GM13976 (cell line): Measurements from ENCODE around the gene MAOB.

Experiments used
- DNase-seq: peaks from one replicate; pipeline ENCODE4 v3.0.0; 2012; ENCODE audit warnings: low spot score
- CTCF ChIP-seq: IDR thresholded peaks from 2 replicates; pipeline ENCODE4 v1.5.1; 2012; ENCODE audit warnings: borderline replicate concordance, mild to moderate bottlenecking; ENCODE audit not compliant: insufficient read depth; ENCODE audit errors: extremely low read depth, missing control alignments, control extremely low read depth
- in situ Hi-C: fragments of 300-500 bp; cut with MboI; formaldehyde crosslinking; loops from one replicate; pipeline ENCODE4 v1.12.0; 2022; ENCODE audit warnings: low sequenced_read_pairs, mixed read lengths, inconsistent platforms; ENCODE audit not compliant: unreplicated experiment

The MAOB gene

DNA sequence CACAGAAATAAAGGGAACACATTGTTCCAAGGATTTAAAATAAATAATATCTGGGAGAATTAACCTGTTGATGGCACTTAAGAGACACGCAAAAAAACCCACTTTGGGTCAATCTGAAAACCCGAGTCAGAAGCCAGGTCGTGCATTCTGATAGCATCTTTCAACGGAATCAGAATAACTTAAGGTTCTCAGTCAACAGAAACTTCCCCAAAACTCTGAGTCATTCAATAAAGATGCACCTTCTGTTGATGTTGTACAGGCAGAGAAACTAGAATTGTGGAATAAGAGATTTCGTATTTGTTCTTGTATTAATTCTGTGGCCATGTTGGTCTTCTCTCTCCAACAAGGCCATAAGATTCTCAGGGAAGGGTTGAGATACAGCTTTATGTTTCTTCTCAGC lies 78.2 kb downstream of the MAOB start:
- in situ Hi-C loops, result no loop called here
- TF ChIP-seq CTCF, result no peak
- no peak for DNase-seq

DNA sequence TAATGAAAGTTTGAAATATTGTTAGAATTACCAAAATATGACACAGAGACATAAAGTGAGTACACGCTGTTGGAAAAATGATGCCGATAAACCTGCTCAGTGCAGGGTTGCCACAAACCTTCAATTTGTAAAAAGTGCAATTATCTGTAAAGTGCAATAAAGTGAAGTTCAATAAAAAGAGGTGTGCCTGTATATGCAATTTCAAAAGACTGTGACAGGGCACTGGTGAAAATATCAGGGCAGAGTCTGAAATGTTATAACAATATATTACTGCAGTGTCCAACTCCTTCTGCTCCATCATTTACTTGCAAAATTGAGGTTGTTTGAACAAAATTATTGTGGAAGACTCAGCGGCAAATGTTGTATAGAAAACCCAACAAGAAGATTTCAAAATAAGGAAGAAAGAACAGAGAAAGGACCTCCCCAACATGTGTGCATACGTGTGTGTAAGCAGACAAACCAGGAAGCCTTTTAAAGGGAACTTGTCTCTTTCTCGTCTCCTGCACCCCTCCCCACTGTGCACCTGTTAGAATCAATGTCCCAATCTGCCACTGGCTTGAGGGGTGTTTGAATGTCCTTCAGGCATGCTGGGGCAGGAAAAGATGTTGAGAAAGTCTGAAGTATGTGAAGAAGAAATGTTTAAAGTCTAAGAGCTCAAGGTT lies 96.2 kb downstream of the MAOB start:
- DNase-seq, result no peak
- in situ Hi-C loops, result no loop called here
- no peak for TF ChIP-seq CTCF

- no peak for DNase-seq
- no peak for TF ChIP-seq CTCF
- in situ Hi-C loops, result loop anchor here (25.0 kb wide), 1 partner anchor 1971 kb away; no protein-coding TSS in a partner anchor
These were observed 124.2 kb downstream of the MAOB start for GRCh38 chrX:43758044-43758443.

- in situ Hi-C loops, result loop anchor here (25.0 kb wide), 1 partner anchor 1969 kb away; no protein-coding TSS in a partner anchor
- DNase-seq, result no peak
- TF ChIP-seq CTCF, result no peak
These were observed 126.2 kb downstream of the MAOB start for GRCh38 chrX:43756076-43756475.

- no peak for TF ChIP-seq CTCF
- in situ Hi-C loops, result loop anchor here (25.0 kb wide), 1 partner anchor 1966 kb away; no protein-coding TSS in a partner anchor
These were observed 128.6 kb downstream of the MAOB start for GRCh38 chrX:43753637-43754036.

GRCh38 chrX:43750248-43750676 lies 132.0 kb downstream of the MAOB start:
- peak; percentile 37 for DNase-seq
- peak; percentile 39 for TF ChIP-seq CTCF
- in situ Hi-C loops, result loop anchor here (25.0 kb wide), 1 partner anchor 1963 kb away; no protein-coding TSS in a partner anchor

More at GRCh38 chrX:43753637-43754036, 128.6 kb downstream of the MAOB start:
- DNase-seq, result no peak
